T-helper 2 cell (primary cell): ENCODE measurements around the gene SUGCT.

Experiments used
- DNase-seq, 5 experiments: peaks; one replicate each; pipeline versions ENCODE4 v3.0.0 to v3.0.0-alpha.2; 2012 to 2022

The SUGCT gene

GRCh38 chr7:40477094-40477493, 342.3 kb downstream of the SUGCT start:
- DNase-seq, result no peak

GRCh38 chr7:40482845-40483244, 348.0 kb downstream of the SUGCT start:
- DNase-seq, result no peak

- DNase-seq, result no peak
These were observed 348.8 kb downstream of the SUGCT start for GRCh38 chr7:40483630-40484029.

- no peak for DNase-seq
These were observed 355.2 kb downstream of the SUGCT start for GRCh38 chr7:40489844-40490602.

- no peak for DNase-seq
These were observed 355.8 kb downstream of the SUGCT start for GRCh38 chr7:40490603-40490924.

GRCh38 chr7:40492946-40493345, 358.1 kb downstream of the SUGCT start:
- no peak for DNase-seq

GRCh38 chr7:40493609-40494051, 358.8 kb downstream of the SUGCT start:
- no peak for DNase-seq

- no peak for DNase-seq
These were observed 364.2 kb downstream of the SUGCT start for GRCh38 chr7:40498924-40499510.

GRCh38 chr7:40499718-40500117, 364.9 kb downstream of the SUGCT start:
- DNase-seq, result no peak

- no peak for DNase-seq
These were observed 365.4 kb downstream of the SUGCT start for GRCh38 chr7:40500219-40500618.

- no peak for DNase-seq
These were observed 367.6 kb downstream of the SUGCT start for GRCh38 chr7:40502359-40502758.

- no peak for DNase-seq
These were observed 371.4 kb downstream of the SUGCT start for GRCh38 chr7:40506158-40506557.

- DNase-seq, result peak in 1 of 5 experiments; percentile 9
These were observed 372.4 kb downstream of the SUGCT start for GRCh38 chr7:40507166-40507565.

GRCh38 chr7:40509287-40509996, 374.6 kb downstream of the SUGCT start:
- DNase-seq, result no peak

- no peak for DNase-seq
These were observed 381.6 kb downstream of the SUGCT start for GRCh38 chr7:40516376-40516775.

- DNase-seq, result no peak
These were observed 384.2 kb downstream of the SUGCT start for GRCh38 chr7:40519009-40519408.

- DNase-seq, result no peak
These were observed 386.4 kb downstream of the SUGCT start for GRCh38 chr7:40520986-40521738.

GRCh38 chr7:40525764-40526163, 391.0 kb downstream of the SUGCT start:
- DNase-seq, result no peak

GRCh38 chr7:40526951-40527715, 392.3 kb downstream of the SUGCT start:
- no peak for DNase-seq

- no peak for DNase-seq
These were observed 392.9 kb downstream of the SUGCT start for GRCh38 chr7:40527723-40528122.

GRCh38 chr7:40530292-40530691, 395.5 kb downstream of the SUGCT start:
- no peak for DNase-seq

GRCh38 chr7:40531956-40532355, 397.2 kb downstream of the SUGCT start:
- DNase-seq, result no peak
